BJ (cell line): ENCODE measurements around the gene ATAD1. TPM values are rescaled to one million over a fixed set of nuclear protein-coding genes. Genes with fewer than 3 reads are reported as not detected.

Source experiments
- CTCF ChIA-PET: fragments of 350-600 bp; formaldehyde crosslinking; extraction: SDS; loops from one replicate; lab custom pipeline; 2021; ENCODE audit warnings: antibody characterized with exemption, inconsistent platforms; lab: Yijun Ruan, JAX
- POLR2A ChIA-PET: fragments of 300-600 bp; sonication (Branson Sonifier 250); formaldehyde crosslinking; extraction: SDS; loops from one replicate; lab custom pipeline; 2021; ENCODE audit warnings: antibody characterized with exemption; lab: Charles Lee
- DNase-seq: peaks from one replicate; pipeline ENCODE4 v3.0.0-alpha.2; 2011; ENCODE audit warnings: low read depth
- H3K27me3 ChIP-seq: 2 replicates; pipeline ENCODE4 v1.6.0; 2011; ENCODE audit warnings: low read length; ENCODE audit not compliant: control insufficient read depth, insufficient read depth
- H3K36me3 ChIP-seq: 2 replicates; pipeline ENCODE4 v1.5.1; 2011; ENCODE audit warnings: low read length; ENCODE audit not compliant: control insufficient read depth, insufficient read depth
- H3K4me3 ChIP-seq: 2 replicates; pipeline ENCODE4 v1.5.1; 2011; ENCODE audit warnings: low read depth, mild to moderate bottlenecking, control low read depth, low read length
- polyA plus RNA-seq: library from polyadenylated mRNA; depleted of rRNA; stranded (reverse); fragments of >200 nt; gene quantifications from 2 replicates; pipeline ENCODE4 v1.2.3, GENCODE V29; 2011
- TF ChIP-seq, protein P1 (sequence below): IDR thresholded peaks from 2 replicates; pipeline ENCODE4 v1.5.1; 2011; ENCODE audit warnings: low read depth, mild to moderate bottlenecking, control low read depth, inconsistent platforms, low read length, moderate library complexity; ENCODE audit not compliant: insufficient read depth

Gene ATAD1
- polyA plus RNA-seq, 1 experiment: 13.7 TPM

DNA sequence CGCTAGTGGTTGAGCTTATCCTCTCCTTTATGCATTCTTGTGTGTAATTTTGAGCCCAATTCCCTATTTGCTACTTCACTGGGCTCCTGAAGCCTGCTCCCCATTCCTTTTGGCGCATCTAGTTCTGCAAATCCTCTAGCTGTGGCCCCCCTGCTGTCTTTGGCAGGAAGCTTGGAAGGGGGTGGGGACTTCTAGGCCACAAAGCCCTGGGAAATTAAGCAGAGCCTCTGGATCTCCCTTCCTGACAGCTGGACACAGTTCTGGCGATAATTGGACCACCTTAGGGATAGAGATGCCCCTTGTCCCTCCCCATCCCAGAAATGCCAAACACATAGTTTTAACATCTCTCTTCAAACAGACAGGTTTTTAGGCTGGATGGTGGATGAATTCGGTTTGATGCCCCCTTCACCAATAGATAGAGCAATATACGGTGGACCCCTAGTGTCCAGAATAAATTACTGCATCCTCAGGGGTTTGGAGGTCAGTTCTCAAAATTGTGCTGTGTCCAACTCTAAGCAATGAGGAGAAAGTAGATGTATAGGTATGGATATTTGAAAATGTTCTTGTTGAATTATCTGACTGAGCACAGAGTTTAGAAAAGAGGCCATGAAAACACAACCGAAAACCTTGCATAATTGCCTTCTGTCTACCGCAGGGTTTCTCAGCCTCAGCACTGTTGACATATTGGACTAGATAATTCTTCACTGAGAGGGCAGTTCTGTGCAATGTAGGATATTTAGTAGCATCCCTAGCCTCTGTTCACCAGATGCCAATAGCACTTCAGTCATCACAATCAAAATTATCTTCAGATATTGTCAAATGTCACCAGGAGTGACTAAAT, 82.8 kb downstream of the ATAD1 start:
- Histone ChIP-seq H3K27me3 (no peaks in the 10 kb centered on the region), H3K4me3 (no peak overlapping the region), H3K36me3 (peaks cover 5% of the 10 kb centered on the region)
- TF ChIP-seq, protein P1, sequence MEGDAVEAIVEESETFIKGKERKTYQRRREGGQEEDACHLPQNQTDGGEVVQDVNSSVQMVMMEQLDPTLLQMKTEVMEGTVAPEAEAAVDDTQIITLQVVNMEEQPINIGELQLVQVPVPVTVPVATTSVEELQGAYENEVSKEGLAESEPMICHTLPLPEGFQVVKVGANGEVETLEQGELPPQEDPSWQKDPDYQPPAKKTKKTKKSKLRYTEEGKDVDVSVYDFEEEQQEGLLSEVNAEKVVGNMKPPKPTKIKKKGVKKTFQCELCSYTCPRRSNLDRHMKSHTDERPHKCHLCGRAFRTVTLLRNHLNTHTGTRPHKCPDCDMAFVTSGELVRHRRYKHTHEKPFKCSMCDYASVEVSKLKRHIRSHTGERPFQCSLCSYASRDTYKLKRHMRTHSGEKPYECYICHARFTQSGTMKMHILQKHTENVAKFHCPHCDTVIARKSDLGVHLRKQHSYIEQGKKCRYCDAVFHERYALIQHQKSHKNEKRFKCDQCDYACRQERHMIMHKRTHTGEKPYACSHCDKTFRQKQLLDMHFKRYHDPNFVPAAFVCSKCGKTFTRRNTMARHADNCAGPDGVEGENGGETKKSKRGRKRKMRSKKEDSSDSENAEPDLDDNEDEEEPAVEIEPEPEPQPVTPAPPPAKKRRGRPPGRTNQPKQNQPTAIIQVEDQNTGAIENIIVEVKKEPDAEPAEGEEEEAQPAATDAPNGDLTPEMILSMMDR: peak; percentile 64
- POLR2A ChIA-PET: no interaction called here
- CTCF ChIA-PET: interaction anchor here (0.6 to 2.3 kb wide), 22 partner anchors 9 to 1316 kb away, joined by 3 to 14 read pairs (median 4); partner anchors contain the start of gene MINPP1
- DNase-seq: peak; percentile 7

DNA sequence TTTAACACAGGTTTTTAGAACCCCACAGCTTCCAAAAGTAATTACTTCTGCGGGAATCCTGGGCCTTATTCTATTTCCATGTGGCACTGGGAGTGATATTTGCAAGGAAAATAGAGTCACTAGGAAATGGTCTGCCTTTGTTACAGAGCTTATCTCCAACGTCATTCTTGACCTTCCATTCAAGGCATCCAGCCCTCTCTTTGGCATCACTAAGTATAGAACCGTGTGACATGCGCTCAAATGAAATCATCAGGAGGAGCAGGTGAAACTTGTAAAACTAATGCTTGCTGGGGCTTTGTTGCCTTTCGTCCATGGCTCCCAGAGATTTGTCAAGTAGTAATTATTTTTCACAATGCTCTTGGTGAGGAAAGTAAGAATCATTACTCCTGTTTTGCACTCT, 84.9 kb downstream of the ATAD1 start:
- H3K4me3 ChIP-seq: no peak overlapping the region
- DNase-seq: no peak
- ChIA-PET POLR2A (no interaction called here), CTCF (interaction anchor here (1.0 to 2.3 kb wide), 4 partner anchors 10 to 195 kb away, joined by 3 to 14 read pairs (median 6); no protein-coding TSS in a partner anchor)
- no peaks in the 10 kb centered on the region for H3K27me3 ChIP-seq
- TF ChIP-seq, protein P1: no peak
- H3K36me3 ChIP-seq: peaks cover 5% of the 10 kb centered on the region

DNA sequence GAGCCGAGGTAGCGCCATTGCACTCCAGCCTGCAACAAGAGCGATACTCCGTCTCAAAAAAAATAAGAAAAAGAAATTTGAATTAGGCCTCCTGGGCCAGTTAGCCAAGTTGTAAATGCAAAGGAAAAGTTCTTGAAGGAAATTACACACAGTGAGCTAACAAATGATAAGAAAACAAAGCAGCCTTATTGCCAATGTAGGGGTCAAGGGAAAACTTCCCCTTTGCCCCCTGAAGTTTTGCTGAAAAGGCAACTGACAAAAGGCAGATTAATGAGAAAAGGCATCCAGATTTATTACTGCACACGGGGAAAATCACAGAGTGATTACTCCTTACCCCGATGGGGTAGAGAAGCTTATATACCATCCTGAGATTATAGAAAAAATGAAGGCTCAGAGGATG, 88.1 kb downstream of the ATAD1 start:
- CTCF ChIA-PET: interaction anchor here (1.2 kb wide), 1 partner anchor 12 kb away, joined by 3 read pairs; no protein-coding TSS in a partner anchor
- POLR2A ChIA-PET: no interaction called here
- no peak for DNase-seq
- Histone ChIP-seq H3K27me3 (no peaks in the 10 kb centered on the region), H3K4me3 (no peak overlapping the region), H3K36me3 (peaks cover 4% of the 10 kb centered on the region)
- TF ChIP-seq, protein P1: no peak

DNA sequence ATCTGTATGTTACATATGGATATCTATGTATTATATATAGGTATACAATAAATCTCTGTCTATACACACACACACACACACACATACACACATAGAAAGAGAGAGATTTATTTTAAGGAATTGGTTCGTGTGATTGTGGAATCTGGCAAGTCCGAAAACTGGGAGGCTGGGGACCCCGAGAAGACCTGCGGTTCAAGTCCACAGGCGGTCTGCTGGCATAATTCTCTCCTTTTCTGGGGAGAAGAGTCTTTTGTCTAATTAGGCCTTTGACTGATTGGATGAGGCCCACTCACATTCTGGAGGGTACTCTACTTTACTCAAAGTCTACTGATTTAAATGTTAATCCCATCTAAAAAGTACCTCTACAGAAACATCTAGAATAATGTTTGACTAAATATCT, 93.2 kb downstream of the ATAD1 start:
- no peak for DNase-seq
- Histone ChIP-seq H3K36me3 (peaks cover 3% of the 10 kb centered on the region), H3K4me3 (no peak overlapping the region), H3K27me3 (no peaks in the 10 kb centered on the region)
- CTCF ChIA-PET: interaction anchor here (1.3 kb wide), 1 partner anchor 11 kb away, joined by 5 read pairs; no protein-coding TSS in a partner anchor
- POLR2A ChIA-PET: no interaction called here
- TF ChIP-seq, protein P1: no peak

DNA sequence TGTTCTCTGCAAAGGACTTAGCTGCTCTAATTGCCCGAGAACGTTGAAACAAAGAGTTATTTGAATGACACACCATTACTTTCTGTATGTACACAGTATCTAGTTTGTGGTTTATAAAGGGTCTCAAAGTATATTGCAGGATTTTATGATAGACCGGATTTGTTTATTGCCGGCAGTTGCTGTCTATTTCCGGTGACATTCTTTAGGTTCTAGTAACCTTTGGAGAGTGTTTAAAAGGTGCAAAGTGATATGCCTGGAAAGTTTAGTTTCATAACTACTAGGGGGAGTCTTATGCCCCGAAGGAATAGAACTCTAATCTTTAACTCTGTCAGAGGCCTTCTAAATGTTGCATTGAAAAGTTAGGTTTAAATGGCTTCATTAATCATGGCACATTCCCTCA, 94.5 kb downstream of the ATAD1 start:
- Histone ChIP-seq H3K4me3 (no peak overlapping the region), H3K36me3 (peaks cover 5% of the 10 kb centered on the region), H3K27me3 (no peaks in the 10 kb centered on the region)
- ChIA-PET POLR2A (no interaction called here), CTCF (no interaction called here)
- TF ChIP-seq, protein P1: no peak
- no peak for DNase-seq
